WERI-Rb-1 (cell line): ENCODE data around the gene L2HGDH.

ENCODE experiments used
- DNase-seq: peaks from one replicate; pipeline ENCODE4 v3.0.0-alpha.2; 2020
- H3K27ac ChIP-seq: fragments of 250-450 bp; sonication (Bioruptor Pico); 2 replicates; pipeline ENCODE4 v1.5.1; 2020; ENCODE audit warnings: mild to moderate bottlenecking, moderate library complexity
- H3K27me3 ChIP-seq: fragments of 250-450 bp; sonication (Bioruptor Pico); 2 replicates; pipeline ENCODE4 v1.5.1; 2021; ENCODE audit warnings: mild to moderate bottlenecking, low read depth, moderate library complexity; ENCODE audit not compliant: insufficient read depth, severe bottlenecking
- H3K36me3 ChIP-seq: fragments of 250-450 bp; sonication (Bioruptor Pico); 2 replicates; pipeline ENCODE4 v1.5.1; 2020; ENCODE audit warnings: mild to moderate bottlenecking, moderate library complexity
- H3K4me3 ChIP-seq: 2 replicates; pipeline ENCODE4 v1.5.1; 2011; ENCODE audit warnings: low read depth, mild to moderate bottlenecking, control low read depth, low read length
- H3K9me3 ChIP-seq: fragments of 250-450 bp; sonication (Bioruptor Pico); 2 replicates; pipeline ENCODE4 v1.5.1; 2021; ENCODE audit warnings: mild to moderate bottlenecking, moderate library complexity; ENCODE audit not compliant: severe bottlenecking
- CTCF ChIP-seq: IDR thresholded peaks from 2 replicates; pipeline ENCODE4 v1.5.1; 2011; ENCODE audit warnings: low read depth, mild to moderate bottlenecking, control low read depth, inconsistent platforms, low read length

Gene L2HGDH

GRCh38 chr14:50225974-50226297 is 86.1 kb downstream of the L2HGDH start:
- no peaks in the 10 kb centered on the region for H3K9me3 ChIP-seq
- H3K27ac ChIP-seq, result no peak overlapping the region
- no peak for DNase-seq
- peaks cover 14% of the 10 kb centered on the region for H3K36me3 ChIP-seq
- no peak for TF ChIP-seq CTCF
- no peak overlapping the region for H3K4me3 ChIP-seq
- H3K27me3 ChIP-seq, result no peaks in the 10 kb centered on the region

DNA sequence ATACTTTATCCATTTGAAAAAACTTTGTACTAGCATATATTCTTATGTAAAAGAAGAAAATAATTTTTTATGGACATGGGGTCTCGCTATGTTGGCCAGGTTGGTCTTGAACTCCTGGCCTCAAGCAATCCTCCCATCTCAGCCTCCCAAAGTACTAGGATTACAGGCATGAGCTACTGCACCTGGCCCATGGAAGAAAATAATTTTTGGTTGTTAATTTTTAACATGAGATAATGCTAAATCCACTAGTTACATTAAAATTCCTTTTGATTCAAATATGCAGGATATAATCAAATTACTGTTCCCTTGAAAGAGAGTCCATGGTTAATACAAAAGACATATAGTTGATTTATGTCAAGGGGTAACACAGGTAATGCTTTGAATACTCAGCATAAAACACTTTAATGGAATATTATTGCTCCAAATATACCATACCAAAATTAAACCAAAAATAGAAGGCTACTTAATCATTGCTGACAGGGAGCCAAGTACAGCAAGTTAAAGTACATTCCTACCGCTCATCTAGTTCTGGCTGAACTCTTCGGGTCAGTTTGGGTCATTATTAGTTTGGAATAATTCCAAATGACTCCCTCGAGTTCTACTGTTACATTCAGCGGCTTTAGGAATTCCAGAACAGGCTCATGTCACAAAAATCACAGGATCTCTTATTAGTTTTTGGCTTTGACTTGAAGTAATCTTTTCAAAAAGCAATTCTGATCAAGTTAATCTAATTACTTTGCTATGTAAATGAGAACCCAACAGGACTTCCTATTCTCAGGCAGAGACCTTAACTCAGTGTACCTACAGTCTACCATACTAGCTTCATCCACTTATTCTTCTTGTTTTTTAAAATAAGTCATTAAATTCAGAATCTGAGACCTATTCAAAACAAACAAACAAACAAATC is 86.7 kb downstream of the L2HGDH start:
- Histone ChIP-seq H3K27ac (no peak overlapping the region), H3K4me3 (no peak overlapping the region), H3K9me3 (no peaks in the 10 kb centered on the region), H3K36me3 (peaks cover 16% of the 10 kb centered on the region), H3K27me3 (no peaks in the 10 kb centered on the region)
- TF ChIP-seq CTCF, result no peak
- DNase-seq, result no peak

DNA sequence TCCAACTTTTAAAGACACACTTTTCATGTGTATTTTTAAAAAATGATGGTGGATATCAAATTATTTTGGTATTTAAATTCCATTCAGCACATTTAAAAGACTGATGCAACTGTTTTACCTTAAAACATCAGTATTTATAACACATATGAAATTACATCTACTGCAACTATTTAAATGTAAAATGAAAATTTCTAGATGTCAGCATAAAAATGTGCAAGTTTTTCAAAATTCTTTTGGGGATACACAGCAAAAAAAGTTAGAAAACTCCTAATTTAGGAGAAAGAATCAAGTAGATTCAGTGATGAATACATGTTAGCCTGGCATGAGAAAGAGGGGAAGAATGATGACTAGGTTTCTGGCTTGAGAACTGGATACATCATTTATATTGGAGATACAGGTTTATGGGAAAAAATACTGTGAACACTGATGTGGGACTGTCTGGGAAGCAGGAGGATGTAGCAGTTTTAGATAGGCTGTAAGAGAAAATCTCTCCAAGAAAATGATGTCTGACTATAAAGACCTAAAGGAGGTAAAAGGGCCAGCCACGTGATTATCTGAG is 89.9 kb downstream of the L2HGDH start:
- no peak overlapping the region for H3K27ac ChIP-seq
- TF ChIP-seq CTCF, result no peak
- H3K36me3 ChIP-seq, result peaks cover 6% of the 10 kb centered on the region; the same call in 1 of the 2 replicates
- no peaks in the 10 kb centered on the region for H3K27me3 ChIP-seq
- H3K4me3 ChIP-seq, result no peak overlapping the region
- no peak for DNase-seq
- H3K9me3 ChIP-seq, result no peaks in the 10 kb centered on the region

DNA sequence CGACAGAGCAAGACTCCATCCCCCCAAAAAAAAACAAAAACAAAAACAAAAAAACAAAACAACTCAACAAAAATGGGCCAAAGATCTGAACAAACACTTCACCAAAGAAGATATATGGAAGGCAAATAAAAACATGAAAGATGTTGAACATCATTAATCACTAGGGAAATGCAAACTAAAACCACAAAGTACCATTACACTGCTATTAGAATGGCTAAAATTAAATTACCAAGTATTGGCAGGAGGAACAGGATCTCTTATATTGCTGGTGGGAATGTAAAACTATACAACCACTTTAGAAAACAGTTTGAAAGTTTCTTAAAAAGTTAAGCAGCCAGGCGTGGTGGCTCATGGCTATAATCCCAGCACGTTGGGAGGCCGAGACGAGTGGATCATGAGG is 93.5 kb downstream of the L2HGDH start:
- H3K27me3 ChIP-seq, result no peaks in the 10 kb centered on the region
- H3K4me3 ChIP-seq, result no peak overlapping the region
- no peaks in the 10 kb centered on the region for H3K9me3 ChIP-seq
- peaks cover 6% of the 10 kb centered on the region; the same call in 1 of the 2 replicates for H3K36me3 ChIP-seq
- DNase-seq, result no peak
- no peak overlapping the region for H3K27ac ChIP-seq
- TF ChIP-seq CTCF, result no peak

DNA sequence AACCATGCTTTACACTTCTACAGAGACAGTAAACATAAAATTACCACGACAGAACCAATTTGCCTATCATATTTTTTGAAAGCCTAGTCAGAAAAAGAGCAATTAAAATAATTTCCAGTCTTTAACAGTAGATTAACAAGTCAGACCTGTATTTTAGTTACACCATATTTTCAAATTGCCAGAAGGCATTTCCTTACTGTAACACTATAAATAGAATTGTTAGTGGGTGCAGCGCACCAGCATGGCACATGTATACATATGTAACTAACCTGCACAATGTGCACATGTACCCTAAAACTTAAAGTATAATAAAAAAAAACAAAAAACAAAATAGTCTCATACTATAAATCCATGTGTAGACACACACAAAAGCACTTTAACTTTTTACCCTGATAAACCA is 96.6 kb downstream of the L2HGDH start:
- H3K36me3 ChIP-seq, result peaks cover 10% of the 10 kb centered on the region
- H3K27ac ChIP-seq, result no peak overlapping the region
- no peaks in the 10 kb centered on the region for H3K27me3 ChIP-seq
- no peaks in the 10 kb centered on the region for H3K9me3 ChIP-seq
- no peak for TF ChIP-seq CTCF
- no peak overlapping the region for H3K4me3 ChIP-seq
- DNase-seq, result no peak

GRCh38 chr14:50213795-50214194 is 98.2 kb downstream of the L2HGDH start:
- no peak for TF ChIP-seq CTCF
- Histone ChIP-seq H3K36me3 (peaks cover 10% of the 10 kb centered on the region), H3K27ac (no peak overlapping the region), H3K9me3 (no peaks in the 10 kb centered on the region), H3K4me3 (no peak overlapping the region), H3K27me3 (no peaks in the 10 kb centered on the region)
- no peak for DNase-seq
